Trophoblast cell (in vitro differentiated cells and primary cell): Measurements from ENCODE around the gene ANKK1. TPM values are rescaled to one million over a fixed set of nuclear protein-coding genes. Genes with fewer than 3 reads are reported as not detected.

Experiments used
- DNase-seq, 2 donors: peaks; one replicate each; pipeline ENCODE4 v3.0.0-alpha.2; 2016
- H2AFZ ChIP-seq: 2 replicates; pipeline ENCODE4 v1.6.1; 2013; ENCODE audit warnings: low read length, moderate library complexity, mild to moderate bottlenecking; ENCODE audit not compliant: insufficient read depth, poor library complexity
- H2AK5ac ChIP-seq: 2 replicates; pipeline ENCODE4 v1.6.1; 2013; ENCODE audit warnings: mild to moderate bottlenecking, low read length
- H2BK120ac ChIP-seq: 2 replicates; pipeline ENCODE4 v1.6.1; 2013; ENCODE audit warnings: low read length, mild to moderate bottlenecking, moderate library complexity; ENCODE audit not compliant: insufficient read depth, poor library complexity
- H2BK12ac ChIP-seq: 2 replicates; pipeline ENCODE4 v1.6.1; 2013; ENCODE audit warnings: mild to moderate bottlenecking, low read length, moderate library complexity
- H2BK5ac ChIP-seq: 2 replicates; pipeline ENCODE4 v1.6.1; 2013; ENCODE audit warnings: low read length, low read depth, moderate library complexity, mild to moderate bottlenecking; ENCODE audit not compliant: poor library complexity
- H3K14ac ChIP-seq: 2 replicates; pipeline ENCODE4 v1.6.1; 2013; ENCODE audit warnings: mild to moderate bottlenecking, low read length
- H3K18ac ChIP-seq: 2 replicates; pipeline ENCODE4 v1.6.1; 2013; ENCODE audit warnings: mild to moderate bottlenecking, low read length
- H3K23ac ChIP-seq: 2 replicates; pipeline ENCODE4 v1.6.1; 2013; ENCODE audit warnings: low read length
- H3K27ac ChIP-seq: 2 replicates; pipeline ENCODE4 v1.5.1; 2013; ENCODE audit warnings: low read depth, mild to moderate bottlenecking, inconsistent platforms, low read length, moderate library complexity
- H3K27me3 ChIP-seq: 2 replicates; pipeline ENCODE4 v1.6.1; 2013; ENCODE audit warnings: inconsistent platforms, mild to moderate bottlenecking, low read length, moderate library complexity; ENCODE audit not compliant: insufficient read depth
- H3K36me3 ChIP-seq, 2 experiments: 1 replicate in 1 of 2; 2 replicates in 1 of 2; pipeline ENCODE4 v1.6.1; 2013; ENCODE audit warnings: low read length in 2 of 2, mild to moderate bottlenecking in 2 of 2, moderate library complexity in 1 of 2; ENCODE audit not compliant: insufficient read depth in 2 of 2, control insufficient read depth in 1 of 2
- H3K4ac ChIP-seq: 2 replicates; pipeline ENCODE4 v1.6.1; 2013; ENCODE audit warnings: low read depth, mild to moderate bottlenecking, low read length, moderate library complexity
- H3K4me1 ChIP-seq, 2 experiments: 1 replicate in 1 of 2; 2 replicates in 1 of 2; pipeline ENCODE4 v1.6.1; 2013; ENCODE audit warnings: low read length in 2 of 2, mild to moderate bottlenecking in 2 of 2, moderate library complexity in 1 of 2; ENCODE audit not compliant: insufficient read depth in 2 of 2, control insufficient read depth in 1 of 2
- H3K4me2 ChIP-seq: 2 replicates; pipeline ENCODE4 v1.6.1; 2013; ENCODE audit warnings: inconsistent platforms, mild to moderate bottlenecking, low read length, moderate library complexity
- H3K4me3 ChIP-seq: 2 replicates; pipeline ENCODE4 v1.5.1; 2013; ENCODE audit warnings: mild to moderate bottlenecking, low read depth, low read length, inconsistent platforms
- H3K79me1 ChIP-seq: one replicate; pipeline ENCODE4 v1.6.1; 2013; ENCODE audit warnings: low read length
- H3K79me2 ChIP-seq: 2 replicates; pipeline ENCODE4 v1.6.1; 2013; ENCODE audit warnings: low read length, mild to moderate bottlenecking; ENCODE audit not compliant: control insufficient read depth, insufficient read depth, poor library complexity
- H3K9ac ChIP-seq: 2 replicates; pipeline ENCODE4 v1.6.1; 2013; ENCODE audit warnings: mild to moderate bottlenecking, low read length
- H3K9me3 ChIP-seq: 2 replicates; pipeline ENCODE4 v1.6.1; 2013; ENCODE audit warnings: low read depth, mild to moderate bottlenecking, control low read depth, inconsistent platforms, low read length; ENCODE audit not compliant: insufficient read depth
- H4K12ac ChIP-seq: 2 replicates; pipeline ENCODE4 v1.6.1; 2013; ENCODE audit warnings: low read depth, mild to moderate bottlenecking, low read length, moderate library complexity
- H4K8ac ChIP-seq: 2 replicates; pipeline ENCODE4 v1.6.1; 2013; ENCODE audit warnings: low read depth, mild to moderate bottlenecking, low read length, moderate library complexity
- H4K91ac ChIP-seq: one replicate; pipeline ENCODE4 v1.6.1; 2013; ENCODE audit warnings: low read depth, mild to moderate bottlenecking, low read length, moderate library complexity
- WGBS: extraction: QIAGEN DNeasy Blood & Tissue Kit; methylation state at CpG from one replicate; pipeline ENCODE4 v1.1.7; 2013; ENCODE audit warnings: missing lambda C conversion rate; ENCODE audit not compliant: insufficient read length, insufficient coverage; ENCODE audit errors: extremely low coverage; 5-methylcytosine and 5-hydroxymethylcytosine counted together
- polyA plus RNA-seq: library from polyadenylated mRNA; stranded (reverse); fragments of 200-250 nt; gene quantifications from 2 replicates; pipeline ENCODE4 v1.2.3, GENCODE V29; 2013

ANKK1 gene, protein sequence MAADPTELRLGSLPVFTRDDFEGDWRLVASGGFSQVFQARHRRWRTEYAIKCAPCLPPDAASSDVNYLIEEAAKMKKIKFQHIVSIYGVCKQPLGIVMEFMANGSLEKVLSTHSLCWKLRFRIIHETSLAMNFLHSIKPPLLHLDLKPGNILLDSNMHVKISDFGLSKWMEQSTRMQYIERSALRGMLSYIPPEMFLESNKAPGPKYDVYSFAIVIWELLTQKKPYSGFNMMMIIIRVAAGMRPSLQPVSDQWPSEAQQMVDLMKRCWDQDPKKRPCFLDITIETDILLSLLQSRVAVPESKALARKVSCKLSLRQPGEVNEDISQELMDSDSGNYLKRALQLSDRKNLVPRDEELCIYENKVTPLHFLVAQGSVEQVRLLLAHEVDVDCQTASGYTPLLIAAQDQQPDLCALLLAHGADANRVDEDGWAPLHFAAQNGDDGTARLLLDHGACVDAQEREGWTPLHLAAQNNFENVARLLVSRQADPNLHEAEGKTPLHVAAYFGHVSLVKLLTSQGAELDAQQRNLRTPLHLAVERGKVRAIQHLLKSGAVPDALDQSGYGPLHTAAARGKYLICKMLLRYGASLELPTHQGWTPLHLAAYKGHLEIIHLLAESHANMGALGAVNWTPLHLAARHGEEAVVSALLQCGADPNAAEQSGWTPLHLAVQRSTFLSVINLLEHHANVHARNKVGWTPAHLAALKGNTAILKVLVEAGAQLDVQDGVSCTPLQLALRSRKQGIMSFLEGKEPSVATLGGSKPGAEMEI
- polyA plus RNA-seq: 0.26 and 0.38 TPM in 2 replicates

DNA sequence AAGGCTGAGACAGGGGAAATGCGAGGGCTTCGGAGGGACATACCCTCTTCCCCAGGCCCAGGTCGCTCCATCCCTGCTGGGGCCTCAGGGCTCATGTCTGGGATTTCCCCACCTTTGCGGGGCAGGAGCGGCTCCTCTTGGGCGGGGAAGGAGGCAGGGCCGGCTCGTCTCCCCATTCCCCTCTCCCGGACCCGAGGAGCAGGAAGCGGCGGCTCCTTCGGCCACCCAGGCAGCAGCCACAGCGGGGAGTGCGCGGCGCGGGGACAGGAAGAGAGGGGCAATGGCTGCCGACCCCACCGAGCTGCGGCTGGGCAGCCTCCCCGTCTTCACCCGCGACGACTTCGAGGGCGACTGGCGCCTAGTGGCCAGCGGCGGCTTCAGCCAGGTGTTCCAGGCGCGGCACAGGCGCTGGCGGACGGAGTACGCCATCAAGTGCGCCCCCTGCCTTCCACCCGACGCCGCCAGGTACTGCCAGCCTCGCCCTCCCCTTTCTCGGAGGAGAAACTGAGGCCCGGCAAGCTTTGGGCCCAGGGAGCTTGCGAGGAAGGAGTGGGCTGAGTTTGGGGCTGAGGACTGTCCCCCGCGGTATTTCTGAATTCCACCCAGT, at the start of gene ANKK1:
Gene ANKK1 (plus strand): TSS at position 175 of the 607 bp plus-strand sequence. CDS start 106 bp downstream, at position 281.
- Histone ChIP-seq H3K9me3 (no peaks in the 10 kb centered on the region), H3K79me2 (peaks cover 4% of the 10 kb centered on the region), H2AFZ (peak within 1 kb of the TSS; percentile 67), H3K4me2 (peak within 1 kb of the TSS; percentile 78), H3K27ac (no peak within 1 kb of the TSS), H4K91ac (peak within 1 kb of the TSS; percentile 80), H4K12ac (peak within 1 kb of the TSS; percentile 56), H3K18ac (peak within 1 kb of the TSS; percentile 56), H3K36me3 (no peaks in the 10 kb centered on the region), H4K8ac (peak within 1 kb of the TSS; percentile 86), H2BK12ac (peak within 1 kb of the TSS; percentile 76), H3K27me3 (no peaks in the 10 kb centered on the region), H3K79me1 (peaks cover 21% of the 10 kb centered on the region), H3K23ac (no peak within 1 kb of the TSS), H2BK5ac (peak within 1 kb of the TSS; percentile 48), H3K4me1 (peaks cover 25 to 29% of the 10 kb centered on the region in 2 experiments), H3K14ac (peak within 1 kb of the TSS; percentile 75), H3K4me3 (peak within 1 kb of the TSS; percentile 3), H2AK5ac (peak within 1 kb of the TSS; percentile 55), H3K9ac (no peak within 1 kb of the TSS), H3K4ac (peak within 1 kb of the TSS; percentile 55), H2BK120ac (peak within 1 kb of the TSS; percentile 79)
- DNase-seq: peak; percentile 18 to 39
- no CpG with 5 or more reads among the region's 46 CpGs for WGBS

DNA sequence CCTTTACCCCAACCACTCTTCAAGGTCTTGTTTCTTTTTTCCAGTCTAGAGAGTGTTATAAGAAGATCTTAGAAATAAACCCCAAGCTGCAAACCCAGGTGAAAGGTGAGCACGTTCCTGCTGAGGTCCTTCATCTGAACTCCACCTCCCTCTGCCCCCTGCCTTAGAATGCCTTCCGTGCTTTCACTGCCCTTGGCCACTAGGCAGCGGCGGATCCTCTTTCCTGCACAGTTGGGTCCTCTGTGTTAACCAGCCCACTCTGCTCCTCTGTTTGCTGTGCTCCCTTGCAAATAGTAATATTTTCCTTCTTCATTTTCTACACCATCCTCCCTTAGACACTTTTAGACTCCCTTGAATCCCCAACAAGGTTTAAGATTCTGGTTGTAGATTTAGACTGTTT, 48.8 kb upstream of the ANKK1 start:
- no peak overlapping the region for H3K9ac ChIP-seq
- peaks cover 3% of the 10 kb centered on the region for H3K9me3 ChIP-seq
- H4K91ac ChIP-seq: no peak overlapping the region
- no peak overlapping the region for H4K12ac ChIP-seq
- no peak overlapping the region for H3K14ac ChIP-seq
- H3K27me3 ChIP-seq: no peaks in the 10 kb centered on the region
- no peak overlapping the region for H2BK12ac ChIP-seq
- H3K36me3 ChIP-seq: peaks cover 4 to 11% of the 10 kb centered on the region in 2 experiments
- no peaks in the 10 kb centered on the region for H3K4me1 ChIP-seq
- H3K79me1 ChIP-seq: no peaks in the 10 kb centered on the region
- no peaks in the 10 kb centered on the region for H3K79me2 ChIP-seq
- WGBS: no CpG with 5 or more reads among the region's 4 CpGs
- no peak overlapping the region for H2BK5ac ChIP-seq
- H3K4me3 ChIP-seq: no peak overlapping the region
- no peak overlapping the region for H3K27ac ChIP-seq
- no peak overlapping the region for H2AK5ac ChIP-seq
- H3K4ac ChIP-seq: no peak overlapping the region
- H3K23ac ChIP-seq: no peak overlapping the region
- no peak overlapping the region for H3K18ac ChIP-seq
- no peak overlapping the region for H4K8ac ChIP-seq
- H3K4me2 ChIP-seq: no peak overlapping the region
- DNase-seq: no peak
- no peak overlapping the region for H2BK120ac ChIP-seq
- H2AFZ ChIP-seq: no peak overlapping the region

DNA sequence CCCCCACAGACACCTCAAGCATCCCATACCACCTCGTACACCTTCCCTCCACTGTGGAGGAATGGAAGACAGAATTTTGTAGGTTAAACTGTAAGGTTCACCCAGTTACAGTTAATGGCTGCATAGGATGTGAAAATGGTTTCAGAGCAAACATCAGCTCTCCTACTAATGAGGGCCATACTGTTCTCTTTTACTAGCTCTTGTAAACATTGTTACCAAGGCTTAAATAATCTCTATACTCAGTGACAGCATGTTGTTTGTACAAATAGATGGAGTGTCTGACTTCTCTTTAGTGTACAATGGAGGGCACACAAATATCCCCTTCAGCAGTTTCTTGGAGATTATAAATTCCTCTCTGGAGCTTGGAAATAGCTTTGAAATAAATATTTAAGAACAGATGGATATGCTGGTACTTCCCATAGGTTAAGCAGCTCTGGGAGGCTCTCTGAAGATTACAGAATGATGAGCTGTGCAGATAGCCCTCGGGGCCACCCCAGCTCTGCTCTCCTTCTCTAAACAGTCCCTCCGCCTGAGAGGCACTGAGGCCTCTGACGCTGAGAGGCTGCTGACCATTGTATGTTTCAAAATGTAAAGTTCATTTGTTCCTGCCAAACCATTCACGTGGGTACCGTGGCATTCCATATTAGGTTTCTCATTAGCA, 47.5 kb upstream of the ANKK1 start:
- no peak overlapping the region for H3K4me3 ChIP-seq
- H2BK120ac ChIP-seq: no peak overlapping the region
- peaks cover 0 to 2% of the 10 kb centered on the region in 2 experiments for H3K4me1 ChIP-seq
- no peak overlapping the region for H2AFZ ChIP-seq
- peak; percentile 44 for DNase-seq
- peaks cover 6 to 14% of the 10 kb centered on the region in 2 experiments for H3K36me3 ChIP-seq
- H3K79me1 ChIP-seq: no peaks in the 10 kb centered on the region
- H3K27ac ChIP-seq: no peak overlapping the region
- H4K91ac ChIP-seq: no peak overlapping the region
- H2AK5ac ChIP-seq: no peak overlapping the region
- H4K8ac ChIP-seq: no peak overlapping the region
- no CpG with 5 or more reads among the region's 6 CpGs for WGBS
- no peaks in the 10 kb centered on the region for H3K27me3 ChIP-seq
- H3K4ac ChIP-seq: no peak overlapping the region
- H3K23ac ChIP-seq: peak overlapping the region; percentile 82
- peaks cover 3% of the 10 kb centered on the region for H3K9me3 ChIP-seq
- H3K9ac ChIP-seq: no peak overlapping the region
- no peaks in the 10 kb centered on the region for H3K79me2 ChIP-seq
- no peak overlapping the region for H3K18ac ChIP-seq
- no peak overlapping the region for H2BK12ac ChIP-seq
- no peak overlapping the region for H3K4me2 ChIP-seq
- no peak overlapping the region for H2BK5ac ChIP-seq
- H4K12ac ChIP-seq: no peak overlapping the region
- no peak overlapping the region for H3K14ac ChIP-seq
